HEK293 (cell line): Measurements from ENCODE around the gene DNASE2.
A peak's percentile ranks its signal among the peaks of the same experiment; 100 is the strongest.

Source experiments
- CTCF ChIA-PET: fragments of 350-600 bp; formaldehyde crosslinking; extraction: SDS; loops from one replicate; lab custom pipeline; 2021; ENCODE audit warnings: antibody characterized with exemption; lab: Yijun Ruan, JAX
- POLR2A ChIA-PET: fragments of 300-600 bp; formaldehyde crosslinking; extraction: SDS; loops from one replicate; lab custom pipeline; 2020; ENCODE audit warnings: antibody characterized with exemption, inconsistent platforms; lab: Yijun Ruan, JAX
- H3K27ac ChIP-seq: fragments of 200-500 bp; sonication (Bioruptor generic); 2 replicates; pipeline ENCODE4 v1.5.1; 2014; ENCODE audit warnings: low read depth, low read length, control low read depth, inconsistent platforms; ENCODE audit errors: extremely low read depth
- H3K36me3 ChIP-seq, 2 experiments: fragments of 200-500 bp in 1 of 2; sonication (Bioruptor generic) in 1 of 2; 1 replicate in 1 of 2; 2 replicates in 1 of 2; pipeline ENCODE4 v1.5.1; 2014 to 2017; ENCODE audit warnings: inconsistent platforms in 2 of 2, low read length in 2 of 2; ENCODE audit not compliant: control insufficient read depth in 2 of 2, insufficient read depth in 1 of 2
- H3K4me1 ChIP-seq: fragments of 200-500 bp; sonication (Bioruptor generic); 2 replicates; pipeline ENCODE4 v1.5.1; 2014; ENCODE audit warnings: mild to moderate bottlenecking, low read length, inconsistent platforms; ENCODE audit not compliant: control insufficient read depth, insufficient read depth
- H3K4me3 ChIP-seq: 2 replicates; pipeline ENCODE4 v1.5.1; 2011; ENCODE audit warnings: low read depth, mild to moderate bottlenecking, control low read depth, low read length, moderate library complexity
- H3K9me3 ChIP-seq: fragments of 200-500 bp; sonication (Bioruptor generic); 2 replicates; pipeline ENCODE4 v1.5.1; 2014; ENCODE audit warnings: low read depth, low read length, inconsistent platforms; ENCODE audit not compliant: control insufficient read depth, insufficient read depth
- KLF1 ChIP-seq: fragments of 450-650 bp; formaldehyde crosslinking; IDR thresholded peaks from 2 replicates; pipeline ENCODE4 v1.5.1; 2016; ENCODE audit warnings: missing biosample characterization, missing genetic modification characterization
- KLF7 ChIP-seq: fragments of 450-650 bp; formaldehyde crosslinking; IDR thresholded peaks from 2 replicates; pipeline ENCODE4 v1.5.1; 2016; ENCODE audit warnings: missing biosample characterization, missing genetic modification characterization, borderline replicate concordance
- ZBTB21 ChIP-seq: fragments of 450-650 bp; formaldehyde crosslinking; IDR thresholded peaks from 2 replicates; pipeline ENCODE4 v1.5.1; 2017; ENCODE audit warnings: missing biosample characterization, missing genetic modification characterization
- ZEB2 ChIP-seq: fragments of 450-650 bp; formaldehyde crosslinking; IDR thresholded peaks from 2 replicates; pipeline ENCODE4 v1.5.1; 2016; ENCODE audit warnings: missing biosample characterization, missing genetic modification characterization
- ZFP41 ChIP-seq: fragments of 450-650 bp; formaldehyde crosslinking; IDR thresholded peaks from 2 replicates; pipeline ENCODE4 v1.5.1; 2016; ENCODE audit warnings: missing biosample characterization, missing genetic modification characterization, borderline replicate concordance
- ZNF114 ChIP-seq: fragments of 450-650 bp; formaldehyde crosslinking; IDR thresholded peaks from 2 replicates; pipeline ENCODE4 v1.5.0; 2017; ENCODE audit warnings: missing biosample characterization, missing genetic modification characterization
- ZNF169 ChIP-seq: fragments of 450-650 bp; formaldehyde crosslinking; IDR thresholded peaks from 2 replicates; pipeline ENCODE4 v1.5.1; 2016; ENCODE audit warnings: missing biosample characterization, missing genetic modification characterization
- ZNF174 ChIP-seq: fragments of 450-650 bp; formaldehyde crosslinking; IDR thresholded peaks from 2 replicates; pipeline ENCODE4 v1.5.0; 2017; ENCODE audit warnings: missing biosample characterization, mild to moderate bottlenecking, missing genetic modification characterization
- ZNF19 ChIP-seq: fragments of 450-650 bp; formaldehyde crosslinking; IDR thresholded peaks from 2 replicates; pipeline ENCODE4; 2016; ENCODE audit warnings: missing biosample characterization, missing genetic modification characterization, low read depth
- ZNF211 ChIP-seq: fragments of 450-650 bp; formaldehyde crosslinking; IDR thresholded peaks from 2 replicates; pipeline ENCODE4 v1.5.1; 2016; ENCODE audit warnings: low read depth, missing biosample characterization, missing genetic modification characterization
- ZNF239 ChIP-seq: fragments of 450-650 bp; formaldehyde crosslinking; IDR thresholded peaks from 2 replicates; pipeline ENCODE4 v1.5.1; 2016; ENCODE audit warnings: missing biosample characterization, missing genetic modification characterization
- ZNF274 ChIP-seq, 2 experiments: fragments of 200-500 bp in 1 of 2; fragments of 450-650 bp in 1 of 2; sonication (Bioruptor generic) in 1 of 2; formaldehyde crosslinking in 1 of 2; IDR thresholded peaks; 2 replicates each; pipeline versions ENCODE4 v1.5.1 to v1.6.1; 2014 to 2016; ENCODE audit warnings: borderline replicate concordance in 1 of 2, inconsistent platforms in 1 of 2, low read length in 1 of 2, missing biosample characterization in 1 of 2, missing genetic modification characterization in 1 of 2
- ZNF416 ChIP-seq: fragments of 450-650 bp; formaldehyde crosslinking; IDR thresholded peaks from 2 replicates; pipeline ENCODE4 v1.5.1; 2016; ENCODE audit warnings: missing biosample characterization, missing genetic modification characterization
- ZNF544 ChIP-seq: fragments of 450-650 bp; formaldehyde crosslinking; IDR thresholded peaks from 2 replicates; pipeline ENCODE4 v1.5.0; 2017; ENCODE audit warnings: missing biosample characterization, missing genetic modification characterization
- ZNF555 ChIP-seq: fragments of 450-650 bp; formaldehyde crosslinking; conservative IDR thresholded peaks from 2 replicates; pipeline ENCODE4 v1.5.1; 2017; ENCODE audit warnings: missing biosample characterization, mild to moderate bottlenecking, missing genetic modification characterization, inconsistent platforms
- ZNF629 ChIP-seq: fragments of 450-650 bp; formaldehyde crosslinking; IDR thresholded peaks from 2 replicates; pipeline ENCODE4 v1.5.1; 2017; ENCODE audit warnings: missing biosample characterization, missing genetic modification characterization
- ZNF654 ChIP-seq: fragments of 450-650 bp; formaldehyde crosslinking; IDR thresholded peaks from 2 replicates; pipeline ENCODE4 v1.5.1; 2016; ENCODE audit warnings: low read depth, missing biosample characterization, missing genetic modification characterization
- ZNF768 ChIP-seq: fragments of 450-650 bp; formaldehyde crosslinking; IDR thresholded peaks from 2 replicates; pipeline ENCODE4 v1.5.1; 2018; ENCODE audit warnings: missing biosample characterization, mild to moderate bottlenecking, missing genetic modification characterization
- ZNF830 ChIP-seq: fragments of 450-650 bp; IDR thresholded peaks from 2 replicates; pipeline ENCODE4 v1.5.0; 2018; ENCODE audit warnings: missing biosample characterization, missing genetic modification characterization, low read depth, mild to moderate bottlenecking, moderate library complexity
- ZNF843 ChIP-seq: fragments of 450-650 bp; formaldehyde crosslinking; IDR thresholded peaks from 2 replicates; pipeline ENCODE4 v1.5.1; 2016; ENCODE audit warnings: missing biosample characterization, missing genetic modification characterization
- ZXDB ChIP-seq: fragments of 450-650 bp; formaldehyde crosslinking; IDR thresholded peaks from 2 replicates; pipeline ENCODE4 v1.5.1; 2016; ENCODE audit warnings: missing biosample characterization, missing genetic modification characterization
- TF ChIP-seq, protein P1 (sequence below): fragments of 450-650 bp; formaldehyde crosslinking; IDR thresholded peaks from 2 replicates; pipeline ENCODE4 v1.5.1; 2016; ENCODE audit warnings: missing biosample characterization, missing genetic modification characterization
- TF ChIP-seq, protein P2 (sequence below): fragments of 450-650 bp; formaldehyde crosslinking; IDR thresholded peaks from 2 replicates; pipeline ENCODE4 v1.5.1; 2017; ENCODE audit warnings: missing biosample characterization, missing genetic modification characterization
- TF ChIP-seq, protein P3 (sequence below): fragments of 450-650 bp; formaldehyde crosslinking; IDR thresholded peaks from 2 replicates; pipeline ENCODE4 v1.5.1; 2016; ENCODE audit warnings: missing biosample characterization, missing genetic modification characterization, borderline replicate concordance
- TF ChIP-seq, protein P4 (sequence below): fragments of 450-650 bp; formaldehyde crosslinking; IDR thresholded peaks from 2 replicates; pipeline ENCODE4 v1.5.1; 2016; ENCODE audit warnings: missing biosample characterization, missing genetic modification characterization
- TF ChIP-seq, protein P5 (sequence below): fragments of 450-650 bp; formaldehyde crosslinking; IDR thresholded peaks from 2 replicates; pipeline ENCODE4 v1.5.1; 2017; ENCODE audit warnings: missing biosample characterization, missing genetic modification characterization
- TF ChIP-seq, protein P6 (sequence below): fragments of 450-650 bp; formaldehyde crosslinking; IDR thresholded peaks from 2 replicates; pipeline ENCODE4 v1.5.1; 2016; ENCODE audit warnings: missing biosample characterization, missing genetic modification characterization

The DNASE2 gene

DNA sequence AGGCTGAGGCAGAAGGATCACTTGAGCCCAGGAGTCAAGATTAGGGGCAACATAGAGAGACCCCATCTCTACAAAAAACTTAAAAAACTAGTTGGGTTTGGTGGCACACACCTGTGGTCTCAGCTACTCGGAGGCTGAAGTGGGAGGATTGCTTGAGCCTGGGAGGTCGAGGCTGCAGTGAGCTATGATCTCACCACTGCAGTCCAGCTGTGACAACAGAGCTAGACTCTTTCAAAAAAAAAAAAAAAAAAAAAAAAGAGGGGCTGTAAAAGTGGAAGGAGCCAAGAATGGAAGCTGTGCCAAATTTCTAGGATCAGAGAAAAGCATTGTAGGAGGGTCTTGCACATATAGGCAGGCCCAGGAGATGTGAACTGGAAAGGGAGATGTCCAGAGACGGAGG, 9.6 kb downstream of the DNASE2 start:
- H3K4me3 ChIP-seq, result no peak overlapping the region
- H3K9me3 ChIP-seq, result no peaks in the 10 kb centered on the region
- peaks cover 0 to 33% of the 10 kb centered on the region in 2 experiments; a peak in 2 of 3 replicates for H3K36me3 ChIP-seq
- no peak overlapping the region for H3K27ac ChIP-seq
- H3K4me1 ChIP-seq, result peaks cover 4% of the 10 kb centered on the region
- ChIA-PET CTCF (interaction anchor here (0.5 to 1.0 kb wide), 2 partner anchors 13 to 23 kb away, joined by 3 to 4 read pairs; no protein-coding TSS in a partner anchor), POLR2A (interaction anchor here (2.7 kb wide), 1 partner anchor 9 kb away, joined by 21 read pairs; the partner anchor contains the start of gene DNASE2)
- TF ChIP-seq ZNF843 (tag by site-specific recombination), result no peak
- TF ChIP-seq ZNF768, result no peak
- no peak for TF ChIP-seq ZFP41 (tag by site-specific recombination)
- peak; percentile 68 for TF ChIP-seq ZBTB21 (tag by site-specific recombination)
- no peak for TF ChIP-seq ZNF169 (tag by site-specific recombination)
- no peak for TF ChIP-seq ZNF544 (tag by site-specific recombination)
- TF ChIP-seq ZNF830, result no peak
- TF ChIP-seq KLF1 (tag by site-specific recombination), result no peak
- no peak for TF ChIP-seq ZNF239
- TF ChIP-seq ZNF274 (IDR thresholded peaks at IDR 0.05; ENCODE audit: low read length), result no peak
- TF ChIP-seq ZNF274 (tag by site-specific recombination; IDR thresholded peaks at IDR 0.05; ENCODE audit: borderline replicate concordance), result no peak
- TF ChIP-seq, protein P1, sequence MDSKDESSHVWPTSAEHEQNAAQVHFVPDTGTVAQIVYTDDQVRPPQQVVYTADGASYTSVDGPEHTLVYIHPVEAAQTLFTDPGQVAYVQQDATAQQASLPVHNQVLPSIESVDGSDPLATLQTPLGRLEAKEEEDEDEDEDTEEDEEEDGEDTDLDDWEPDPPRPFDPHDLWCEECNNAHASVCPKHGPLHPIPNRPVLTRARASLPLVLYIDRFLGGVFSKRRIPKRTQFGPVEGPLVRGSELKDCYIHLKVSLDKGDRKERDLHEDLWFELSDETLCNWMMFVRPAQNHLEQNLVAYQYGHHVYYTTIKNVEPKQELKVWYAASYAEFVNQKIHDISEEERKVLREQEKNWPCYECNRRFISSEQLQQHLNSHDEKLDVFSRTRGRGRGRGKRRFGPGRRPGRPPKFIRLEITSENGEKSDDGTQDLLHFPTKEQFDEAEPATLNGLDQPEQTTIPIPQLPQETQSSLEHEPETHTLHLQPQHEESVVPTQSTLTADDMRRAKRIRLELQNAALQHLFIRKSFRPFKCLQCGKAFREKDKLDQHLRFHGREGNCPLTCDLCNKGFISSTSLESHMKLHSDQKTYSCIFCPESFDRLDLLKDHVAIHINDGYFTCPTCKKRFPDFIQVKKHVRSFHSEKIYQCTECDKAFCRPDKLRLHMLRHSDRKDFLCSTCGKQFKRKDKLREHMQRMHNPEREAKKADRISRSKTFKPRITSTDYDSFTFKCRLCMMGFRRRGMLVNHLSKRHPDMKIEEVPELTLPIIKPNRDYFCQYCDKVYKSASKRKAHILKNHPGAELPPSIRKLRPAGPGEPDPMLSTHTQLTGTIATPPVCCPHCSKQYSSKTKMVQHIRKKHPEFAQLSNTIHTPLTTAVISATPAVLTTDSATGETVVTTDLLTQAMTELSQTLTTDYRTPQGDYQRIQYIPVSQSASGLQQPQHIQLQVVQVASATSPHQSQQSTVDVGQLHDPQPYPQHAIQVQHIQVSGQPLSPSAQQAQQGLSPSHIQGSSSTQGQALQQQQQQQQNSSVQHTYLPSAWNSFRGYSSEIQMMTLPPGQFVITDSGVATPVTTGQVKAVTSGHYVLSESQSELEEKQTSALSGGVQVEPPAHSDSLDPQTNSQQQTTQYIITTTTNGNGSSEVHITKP (tag by site-specific recombination), result peak; percentile 30
- TF ChIP-seq ZNF555 (tag by site-specific recombination), result no peak
- peak; percentile 42; the same call in 1 of the 2 replicates for TF ChIP-seq ZNF629
- TF ChIP-seq, protein P2, sequence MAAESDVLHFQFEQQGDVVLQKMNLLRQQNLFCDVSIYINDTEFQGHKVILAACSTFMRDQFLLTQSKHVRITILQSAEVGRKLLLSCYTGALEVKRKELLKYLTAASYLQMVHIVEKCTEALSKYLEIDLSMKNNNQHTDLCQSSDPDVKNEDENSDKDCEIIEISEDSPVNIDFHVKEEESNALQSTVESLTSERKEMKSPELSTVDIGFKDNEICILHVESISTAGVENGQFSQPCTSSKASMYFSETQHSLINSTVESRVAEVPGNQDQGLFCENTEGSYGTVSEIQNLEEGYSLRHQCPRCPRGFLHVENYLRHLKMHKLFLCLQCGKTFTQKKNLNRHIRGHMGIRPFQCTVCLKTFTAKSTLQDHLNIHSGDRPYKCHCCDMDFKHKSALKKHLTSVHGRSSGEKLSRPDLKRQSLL (tag by site-specific recombination), result no peak
- no peak for TF ChIP-seq ZNF416 (tag by site-specific recombination)
- TF ChIP-seq ZNF19, result no peak
- no peak for TF ChIP-seq ZNF211
- TF ChIP-seq KLF7 (tag by site-specific recombination), result no peak
- TF ChIP-seq, protein P3, sequence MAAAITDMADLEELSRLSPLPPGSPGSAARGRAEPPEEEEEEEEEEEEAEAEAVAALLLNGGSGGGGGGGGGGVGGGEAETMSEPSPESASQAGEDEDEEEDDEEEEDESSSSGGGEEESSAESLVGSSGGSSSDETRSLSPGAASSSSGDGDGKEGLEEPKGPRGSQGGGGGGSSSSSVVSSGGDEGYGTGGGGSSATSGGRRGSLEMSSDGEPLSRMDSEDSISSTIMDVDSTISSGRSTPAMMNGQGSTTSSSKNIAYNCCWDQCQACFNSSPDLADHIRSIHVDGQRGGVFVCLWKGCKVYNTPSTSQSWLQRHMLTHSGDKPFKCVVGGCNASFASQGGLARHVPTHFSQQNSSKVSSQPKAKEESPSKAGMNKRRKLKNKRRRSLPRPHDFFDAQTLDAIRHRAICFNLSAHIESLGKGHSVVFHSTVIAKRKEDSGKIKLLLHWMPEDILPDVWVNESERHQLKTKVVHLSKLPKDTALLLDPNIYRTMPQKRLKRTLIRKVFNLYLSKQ, result no peak
- TF ChIP-seq ZNF174 (tag by site-specific recombination), result no peak
- TF ChIP-seq, protein P4, sequence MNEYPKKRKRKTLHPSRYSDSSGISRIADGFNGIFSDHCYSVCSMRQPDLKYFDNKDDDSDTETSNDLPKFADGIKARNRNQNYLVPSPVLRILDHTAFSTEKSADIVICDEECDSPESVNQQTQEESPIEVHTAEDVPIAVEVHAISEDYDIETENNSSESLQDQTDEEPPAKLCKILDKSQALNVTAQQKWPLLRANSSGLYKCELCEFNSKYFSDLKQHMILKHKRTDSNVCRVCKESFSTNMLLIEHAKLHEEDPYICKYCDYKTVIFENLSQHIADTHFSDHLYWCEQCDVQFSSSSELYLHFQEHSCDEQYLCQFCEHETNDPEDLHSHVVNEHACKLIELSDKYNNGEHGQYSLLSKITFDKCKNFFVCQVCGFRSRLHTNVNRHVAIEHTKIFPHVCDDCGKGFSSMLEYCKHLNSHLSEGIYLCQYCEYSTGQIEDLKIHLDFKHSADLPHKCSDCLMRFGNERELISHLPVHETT (tag by site-specific recombination), result no peak
- peak; percentile 10; the same call in 1 of the 2 replicates for TF ChIP-seq ZEB2
- TF ChIP-seq, protein P5, sequence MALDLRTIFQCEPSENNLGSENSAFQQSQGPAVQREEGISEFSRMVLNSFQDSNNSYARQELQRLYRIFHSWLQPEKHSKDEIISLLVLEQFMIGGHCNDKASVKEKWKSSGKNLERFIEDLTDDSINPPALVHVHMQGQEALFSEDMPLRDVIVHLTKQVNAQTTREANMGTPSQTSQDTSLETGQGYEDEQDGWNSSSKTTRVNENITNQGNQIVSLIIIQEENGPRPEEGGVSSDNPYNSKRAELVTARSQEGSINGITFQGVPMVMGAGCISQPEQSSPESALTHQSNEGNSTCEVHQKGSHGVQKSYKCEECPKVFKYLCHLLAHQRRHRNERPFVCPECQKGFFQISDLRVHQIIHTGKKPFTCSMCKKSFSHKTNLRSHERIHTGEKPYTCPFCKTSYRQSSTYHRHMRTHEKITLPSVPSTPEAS (tag by site-specific recombination), result no peak
- no peak for TF ChIP-seq ZXDB (tag by site-specific recombination)
- TF ChIP-seq, protein P6, sequence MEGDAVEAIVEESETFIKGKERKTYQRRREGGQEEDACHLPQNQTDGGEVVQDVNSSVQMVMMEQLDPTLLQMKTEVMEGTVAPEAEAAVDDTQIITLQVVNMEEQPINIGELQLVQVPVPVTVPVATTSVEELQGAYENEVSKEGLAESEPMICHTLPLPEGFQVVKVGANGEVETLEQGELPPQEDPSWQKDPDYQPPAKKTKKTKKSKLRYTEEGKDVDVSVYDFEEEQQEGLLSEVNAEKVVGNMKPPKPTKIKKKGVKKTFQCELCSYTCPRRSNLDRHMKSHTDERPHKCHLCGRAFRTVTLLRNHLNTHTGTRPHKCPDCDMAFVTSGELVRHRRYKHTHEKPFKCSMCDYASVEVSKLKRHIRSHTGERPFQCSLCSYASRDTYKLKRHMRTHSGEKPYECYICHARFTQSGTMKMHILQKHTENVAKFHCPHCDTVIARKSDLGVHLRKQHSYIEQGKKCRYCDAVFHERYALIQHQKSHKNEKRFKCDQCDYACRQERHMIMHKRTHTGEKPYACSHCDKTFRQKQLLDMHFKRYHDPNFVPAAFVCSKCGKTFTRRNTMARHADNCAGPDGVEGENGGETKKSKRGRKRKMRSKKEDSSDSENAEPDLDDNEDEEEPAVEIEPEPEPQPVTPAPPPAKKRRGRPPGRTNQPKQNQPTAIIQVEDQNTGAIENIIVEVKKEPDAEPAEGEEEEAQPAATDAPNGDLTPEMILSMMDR (tag by site-specific recombination), result no peak
- TF ChIP-seq ZNF114 (tag by site-specific recombination), result no peak
- no peak for TF ChIP-seq ZNF654 (tag by site-specific recombination)
